ENCODE results near the gene FAM90A26. TPM values are rescaled to one million over a fixed set of nuclear protein-coding genes. Genes with fewer than 3 reads are reported as not detected.
"Not testable (repeated sequence)": the region's sequence is repeated elsewhere in the genome, so short reads cannot be mapped to it uniquely, and the experiment has no call there.

FAM90A26 gene
- total RNA-seq, 1 donor from 2014 or later = not detected

- DNase-seq = no peak
- H3K27ac ChIP-seq (replicated peaks) = no peak overlapping the region
- no peaks in the 10 kb centered on the region for H3K4me1 ChIP-seq
- no peaks in the 10 kb centered on the region for H3K36me3 ChIP-seq
- H3K4me3 ChIP-seq = no peak overlapping the region
- intact Hi-C loops (cut with micrococcal nuclease) = no loop called here
- H3K27me3 ChIP-seq (ENCODE audit: low read depth) = no peaks in the 10 kb centered on the region
- H3K9me3 ChIP-seq (replicated peaks) = no peaks in the 10 kb centered on the region
- TF ChIP-seq, protein P1, sequence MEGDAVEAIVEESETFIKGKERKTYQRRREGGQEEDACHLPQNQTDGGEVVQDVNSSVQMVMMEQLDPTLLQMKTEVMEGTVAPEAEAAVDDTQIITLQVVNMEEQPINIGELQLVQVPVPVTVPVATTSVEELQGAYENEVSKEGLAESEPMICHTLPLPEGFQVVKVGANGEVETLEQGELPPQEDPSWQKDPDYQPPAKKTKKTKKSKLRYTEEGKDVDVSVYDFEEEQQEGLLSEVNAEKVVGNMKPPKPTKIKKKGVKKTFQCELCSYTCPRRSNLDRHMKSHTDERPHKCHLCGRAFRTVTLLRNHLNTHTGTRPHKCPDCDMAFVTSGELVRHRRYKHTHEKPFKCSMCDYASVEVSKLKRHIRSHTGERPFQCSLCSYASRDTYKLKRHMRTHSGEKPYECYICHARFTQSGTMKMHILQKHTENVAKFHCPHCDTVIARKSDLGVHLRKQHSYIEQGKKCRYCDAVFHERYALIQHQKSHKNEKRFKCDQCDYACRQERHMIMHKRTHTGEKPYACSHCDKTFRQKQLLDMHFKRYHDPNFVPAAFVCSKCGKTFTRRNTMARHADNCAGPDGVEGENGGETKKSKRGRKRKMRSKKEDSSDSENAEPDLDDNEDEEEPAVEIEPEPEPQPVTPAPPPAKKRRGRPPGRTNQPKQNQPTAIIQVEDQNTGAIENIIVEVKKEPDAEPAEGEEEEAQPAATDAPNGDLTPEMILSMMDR (IDR thresholded peaks at IDR 0.05; ENCODE audit: borderline replicate concordance) = no peak
Measured at GRCh38 chr4:9143421-9144080, 26.7 kb upstream of the FAM90A26 start.

GRCh38 chr4:9146967-9147366, 23.2 kb upstream of the FAM90A26 start:
- Histone ChIP-seq H3K27me3 (ENCODE audit: low read depth) (no peaks in the 10 kb centered on the region), H3K9me3 (replicated peaks) (no peaks in the 10 kb centered on the region), H3K27ac (replicated peaks) (no peak overlapping the region), H3K4me3 (no peak overlapping the region), H3K4me1 (peaks cover 5% of the 10 kb centered on the region), H3K36me3 (no peaks in the 10 kb centered on the region)
- no peak for DNase-seq
- TF ChIP-seq, protein P1 (IDR thresholded peaks at IDR 0.05; ENCODE audit: borderline replicate concordance) = no peak
- intact Hi-C loops (cut with micrococcal nuclease) = no loop called here

DNA sequence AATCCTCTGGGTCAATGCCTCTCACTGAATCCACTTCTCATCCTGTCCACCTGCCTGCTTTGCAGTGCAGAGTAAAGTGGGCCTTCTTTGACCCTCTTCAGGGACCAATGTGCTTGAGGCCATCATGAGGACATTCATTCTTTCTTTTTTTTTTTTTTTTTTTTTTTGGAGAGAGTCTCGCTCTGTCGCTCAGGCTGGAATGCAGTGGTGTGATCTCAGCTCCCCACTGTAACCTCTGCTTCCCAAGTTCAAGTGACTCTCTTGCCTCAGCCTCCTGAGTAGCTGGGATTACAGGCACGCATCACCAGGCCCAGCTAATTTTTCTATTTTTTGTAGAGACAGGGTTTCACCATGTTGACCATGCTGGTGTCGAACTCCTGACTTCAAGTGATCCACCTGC, 22.8 kb upstream of the FAM90A26 start:
- DNase-seq; H3K9me3 ChIP-seq (replicated peaks); intact Hi-C loops (cut with micrococcal nuclease); H3K4me3 ChIP-seq; H3K27ac ChIP-seq (replicated peaks); H3K27me3 ChIP-seq (ENCODE audit: low read depth); H3K36me3 ChIP-seq; H3K4me1 ChIP-seq: not testable (repeated sequence)

DNA sequence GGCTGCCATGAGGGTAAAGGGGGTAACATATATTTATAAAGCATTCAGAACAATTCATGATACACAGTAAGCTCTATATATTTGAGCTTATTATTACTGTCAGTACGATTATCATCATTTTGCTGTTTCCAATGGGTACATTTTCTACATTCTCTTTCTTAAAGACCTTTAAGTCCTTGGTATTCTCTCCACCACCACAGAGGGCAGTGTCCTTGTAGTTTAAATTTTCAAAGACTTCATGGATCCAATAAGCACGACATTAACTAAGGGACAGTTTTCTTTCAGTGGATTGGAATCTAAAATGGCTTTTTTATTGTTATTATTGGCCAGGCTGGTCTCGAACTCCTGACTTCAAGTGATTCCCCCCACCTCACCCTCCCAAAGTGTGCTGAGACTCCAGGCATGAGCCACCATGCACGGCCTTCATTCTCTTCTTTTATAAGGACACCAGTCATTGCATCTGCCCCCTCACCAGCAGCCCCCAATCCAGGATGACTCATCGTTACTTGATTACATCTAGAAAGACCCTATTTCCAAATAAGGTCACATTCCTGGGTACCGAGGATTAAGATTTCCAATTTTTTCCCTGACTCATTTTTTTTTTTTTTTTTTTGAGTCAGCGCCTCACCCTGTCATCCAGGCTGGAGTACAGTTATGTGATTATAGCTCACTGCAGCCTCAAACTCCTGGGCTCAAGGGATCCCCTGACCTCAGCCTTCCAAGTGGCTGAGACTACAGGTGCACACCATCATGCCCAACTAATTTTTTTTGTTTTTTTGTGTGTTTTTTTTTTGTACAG, 21.4 kb upstream of the FAM90A26 start:
- H3K9me3 ChIP-seq (replicated peaks); H3K4me3 ChIP-seq; DNase-seq; intact Hi-C loops (cut with micrococcal nuclease); H3K27me3 ChIP-seq (ENCODE audit: low read depth); H3K36me3 ChIP-seq; H3K27ac ChIP-seq (replicated peaks): not testable (repeated sequence)
- peaks cover 14% of the 10 kb centered on the region for H3K4me1 ChIP-seq

DNA sequence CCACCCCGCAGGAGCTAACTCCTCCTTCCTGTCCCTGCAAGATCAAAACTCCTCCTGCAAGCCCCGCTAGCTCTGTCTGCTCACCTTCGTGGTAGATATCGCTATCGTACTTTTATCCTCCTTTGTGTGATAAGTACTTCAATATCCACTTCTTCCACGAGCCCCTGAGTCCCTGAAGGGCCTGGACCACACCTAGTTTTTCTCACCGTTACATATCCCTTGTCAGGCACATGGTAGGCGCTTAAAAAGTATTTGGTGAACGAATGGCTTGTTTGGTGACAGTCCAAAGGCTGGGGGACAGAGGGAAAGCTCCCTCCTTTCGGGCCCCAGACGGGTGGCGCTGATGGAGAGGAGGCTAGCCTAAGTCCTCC, 18.4 kb upstream of the FAM90A26 start:
- peaks cover 16% of the 10 kb centered on the region for H3K4me1 ChIP-seq
- peak overlapping the region; percentile 79 for H3K4me3 ChIP-seq
- H3K9me3 ChIP-seq (replicated peaks); DNase-seq; H3K27me3 ChIP-seq (ENCODE audit: low read depth); H3K36me3 ChIP-seq; intact Hi-C loops (cut with micrococcal nuclease): not testable (repeated sequence)
- H3K27ac ChIP-seq (replicated peaks) = peak overlapping the region; percentile 92

- H3K9me3 ChIP-seq (replicated peaks); H3K36me3 ChIP-seq; H3K27me3 ChIP-seq (ENCODE audit: low read depth); intact Hi-C loops (cut with micrococcal nuclease): not testable (repeated sequence)
- Histone ChIP-seq H3K4me3 (peak overlapping the region; percentile 79), H3K4me1 (peaks cover 16% of the 10 kb centered on the region), H3K27ac (replicated peaks) (peak overlapping the region; percentile 92)
- peak; percentile 99 for DNase-seq
Measured at GRCh38 chr4:9152180-9153007, 17.8 kb upstream of the FAM90A26 start.

DNA sequence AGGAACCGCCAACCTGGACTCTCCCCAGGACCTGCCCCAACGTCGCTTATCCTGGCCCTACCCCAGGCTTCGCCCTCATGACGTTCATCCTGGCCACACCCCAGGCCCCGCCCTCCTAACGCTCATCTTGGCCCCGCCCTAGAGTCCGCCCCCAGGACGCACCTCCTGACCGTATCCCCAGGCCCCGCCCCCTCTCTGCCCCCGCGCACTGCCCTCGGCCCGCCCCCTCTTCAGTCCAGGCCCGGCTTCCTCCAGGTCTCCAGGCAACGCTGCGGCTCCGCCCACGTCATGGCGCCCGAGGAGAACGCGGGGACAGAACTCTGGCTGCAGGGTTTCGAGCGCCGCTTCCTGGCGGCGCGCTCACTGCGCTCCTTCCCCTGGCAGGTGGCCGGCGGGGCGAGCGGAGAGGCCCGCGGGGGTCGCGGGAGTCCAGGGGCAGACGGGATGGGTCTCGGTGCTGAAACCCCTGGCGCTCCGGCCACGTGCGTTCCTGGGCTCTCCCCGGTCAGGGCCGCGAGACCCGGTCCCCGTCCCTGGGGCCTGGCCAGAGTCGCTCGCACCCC, 17.1 kb upstream of the FAM90A26 start:
- DNase-seq = peak; percentile 98
- H3K9me3 ChIP-seq (replicated peaks); intact Hi-C loops (cut with micrococcal nuclease); H3K36me3 ChIP-seq; H3K27me3 ChIP-seq (ENCODE audit: low read depth): not testable (repeated sequence)
- H3K4me3 ChIP-seq = peak overlapping the region; percentile 79
- H3K4me1 ChIP-seq = peaks cover 16% of the 10 kb centered on the region
- peak overlapping the region; percentile 88 for H3K27ac ChIP-seq (replicated peaks)

- peak overlapping the region; percentile 79 for H3K4me3 ChIP-seq
- DNase-seq; H3K27me3 ChIP-seq (ENCODE audit: low read depth); intact Hi-C loops (cut with micrococcal nuclease); H3K9me3 ChIP-seq (replicated peaks); H3K36me3 ChIP-seq: not testable (repeated sequence)
- peak overlapping the region; percentile 88 for H3K27ac ChIP-seq (replicated peaks)
- peaks cover 16% of the 10 kb centered on the region for H3K4me1 ChIP-seq
Measured at GRCh38 chr4:9153571-9154157, 16.5 kb upstream of the FAM90A26 start.

GRCh38 chr4:9155101-9155886, 14.9 kb upstream of the FAM90A26 start:
- intact Hi-C loops (cut with micrococcal nuclease); H3K9me3 ChIP-seq (replicated peaks); H3K36me3 ChIP-seq; DNase-seq; H3K4me3 ChIP-seq; H3K27ac ChIP-seq (replicated peaks); H3K27me3 ChIP-seq (ENCODE audit: low read depth): not testable (repeated sequence)
- H3K4me1 ChIP-seq = peaks cover 16% of the 10 kb centered on the region

DNA sequence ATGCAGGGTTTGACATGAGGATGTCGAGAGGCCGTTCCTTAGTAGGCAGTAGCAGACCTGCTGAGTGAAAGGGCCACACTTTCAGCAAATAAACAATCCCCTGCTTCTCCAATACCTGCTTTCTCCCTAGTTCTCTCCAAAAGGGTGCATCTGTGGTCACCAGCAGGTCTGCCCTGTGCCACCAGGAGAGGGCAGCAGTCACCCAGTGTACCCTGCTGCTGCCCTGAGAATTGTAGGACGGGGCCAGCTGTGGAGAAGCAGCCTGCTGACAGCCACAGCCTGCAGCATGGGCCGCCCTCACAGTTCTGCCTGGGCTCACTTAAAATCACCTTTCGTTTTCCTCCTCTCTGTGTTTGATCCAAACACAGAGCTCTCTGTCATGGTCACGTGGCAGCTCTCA, 11.8 kb upstream of the FAM90A26 start:
- H3K27me3 ChIP-seq (ENCODE audit: low read depth); H3K36me3 ChIP-seq; H3K4me3 ChIP-seq; DNase-seq; H3K27ac ChIP-seq (replicated peaks); intact Hi-C loops (cut with micrococcal nuclease); H3K4me1 ChIP-seq; H3K9me3 ChIP-seq (replicated peaks): not testable (repeated sequence)

All from left ventricle myocardium inferior (tissue), 1 donor.